Measurements from ENCODE around the gene CEP112. TPM values are rescaled to one million over a fixed set of nuclear protein-coding genes. Genes with fewer than 3 reads are reported as not detected.

CEP112 gene
- total RNA-seq, 4 donors from 2014 or later: 18.9 to 51.8 (median 29.6) TPM

- no peak for TF ChIP-seq CTCF (IDR thresholded peaks at IDR 0.05; ENCODE audit: low read depth)
Measured at GRCh38 chr17:65913326-65913850, 278.5 kb downstream of the CEP112 start.

GRCh38 chr17:65910836-65911235 is 281.1 kb downstream of the CEP112 start:
- no peak for TF ChIP-seq CTCF (IDR thresholded peaks at IDR 0.05; ENCODE audit: low read depth)

GRCh38 chr17:65902831-65903522 is 289.0 kb downstream of the CEP112 start:
- TF ChIP-seq CTCF (IDR thresholded peaks at IDR 0.05; ENCODE audit: low read depth): no peak

- no peak for TF ChIP-seq CTCF (IDR thresholded peaks at IDR 0.05; ENCODE audit: low read depth)
Measured at GRCh38 chr17:65902155-65902554, 289.8 kb downstream of the CEP112 start.

GRCh38 chr17:65901394-65901793 is 290.5 kb downstream of the CEP112 start:
- no peak for TF ChIP-seq CTCF (IDR thresholded peaks at IDR 0.05; ENCODE audit: low read depth)

- no peak for TF ChIP-seq CTCF (IDR thresholded peaks at IDR 0.05; ENCODE audit: low read depth)
Measured at GRCh38 chr17:65900216-65900615, 291.7 kb downstream of the CEP112 start.

GRCh38 chr17:65898651-65899050 is 293.3 kb downstream of the CEP112 start:
- TF ChIP-seq CTCF (IDR thresholded peaks at IDR 0.05; ENCODE audit: low read depth): no peak
